ENCODE results near the gene TPCN1.

The TPCN1 gene

DNA sequence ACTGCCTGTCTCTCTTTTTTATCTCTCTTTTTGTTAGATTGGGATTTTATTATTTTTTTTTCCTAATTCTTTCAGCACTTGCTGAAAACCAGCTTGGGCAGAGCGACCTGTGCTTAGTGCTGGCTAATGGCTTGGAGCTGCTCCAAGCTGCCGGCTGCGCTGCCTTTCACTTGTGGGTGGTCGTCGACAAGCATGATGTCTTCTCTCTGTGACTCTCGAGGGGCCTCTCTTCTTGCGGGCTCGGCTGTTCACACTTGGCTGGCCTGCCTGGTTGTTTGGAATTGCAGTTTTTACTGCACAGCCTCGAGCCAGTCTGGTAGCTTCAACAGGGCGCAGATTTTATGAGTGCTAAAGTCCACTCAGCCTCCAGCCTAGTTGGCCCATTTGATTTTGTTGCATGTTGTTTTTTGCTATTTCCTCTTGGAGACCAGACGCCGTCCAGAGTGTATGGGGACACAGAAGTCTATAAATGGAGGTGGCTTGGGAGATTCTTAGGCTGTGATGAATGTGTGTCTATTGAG, 18.6 kb downstream of the TPCN1 start:
- in situ Hi-C loops (cut with MboI; ENCODE audit: low sequenced_read_pairs): no loop called here

DNA sequence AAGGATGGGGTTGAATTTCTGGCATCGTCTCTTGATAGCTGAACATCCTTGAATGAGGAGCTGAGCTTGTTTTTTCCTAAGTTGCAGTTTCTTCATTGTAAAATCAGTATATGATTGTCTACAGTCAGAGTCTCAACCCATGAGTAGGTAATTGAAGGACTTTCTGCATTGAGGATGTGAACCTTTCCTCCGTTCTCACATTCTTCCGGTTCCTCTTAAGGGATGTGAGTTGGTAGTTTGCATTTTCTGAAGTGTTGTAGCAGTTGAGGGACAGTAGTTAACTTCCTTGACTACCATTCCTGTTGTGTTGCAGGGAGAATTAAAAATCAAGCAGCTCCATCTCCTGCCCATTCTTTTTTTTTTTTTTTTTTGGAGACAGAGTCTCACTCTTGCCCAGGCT, 19.1 kb downstream of the TPCN1 start:
- in situ Hi-C loops (cut with MboI; ENCODE audit: low sequenced_read_pairs): no loop called here

GRCh38 chr12:113241191-113242025, 20.1 kb downstream of the TPCN1 start:
- in situ Hi-C loops (cut with MboI; ENCODE audit: low sequenced_read_pairs): no loop called here

DNA sequence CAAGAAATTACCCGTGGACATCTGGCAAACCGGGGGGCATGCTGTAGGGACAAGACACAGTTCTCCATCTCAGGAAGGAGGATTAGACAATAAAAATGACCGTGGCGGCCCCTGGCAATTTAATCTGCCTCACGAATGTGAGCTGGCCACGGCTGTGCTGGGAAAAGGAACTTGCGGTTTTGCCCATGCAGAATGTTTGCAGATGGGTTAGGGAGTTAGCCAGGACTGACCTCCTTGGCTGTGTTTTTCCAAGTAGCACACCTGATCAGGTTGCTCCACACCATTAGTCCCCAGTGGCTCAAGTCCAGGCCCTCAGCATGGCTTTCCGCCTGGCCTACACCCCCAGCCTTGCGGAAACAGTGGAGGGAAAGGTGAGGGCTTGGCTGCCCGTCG, 20.8 kb downstream of the TPCN1 start:
- in situ Hi-C loops (cut with MboI; ENCODE audit: low sequenced_read_pairs): no loop called here

GRCh38 chr12:113242560-113242959, 21.3 kb downstream of the TPCN1 start:
- in situ Hi-C loops (cut with MboI; ENCODE audit: low sequenced_read_pairs): no loop called here

- in situ Hi-C loops (cut with MboI; ENCODE audit: low sequenced_read_pairs): no loop called here
Measured at GRCh38 chr12:113244047-113244460, 22.8 kb downstream of the TPCN1 start.

DNA sequence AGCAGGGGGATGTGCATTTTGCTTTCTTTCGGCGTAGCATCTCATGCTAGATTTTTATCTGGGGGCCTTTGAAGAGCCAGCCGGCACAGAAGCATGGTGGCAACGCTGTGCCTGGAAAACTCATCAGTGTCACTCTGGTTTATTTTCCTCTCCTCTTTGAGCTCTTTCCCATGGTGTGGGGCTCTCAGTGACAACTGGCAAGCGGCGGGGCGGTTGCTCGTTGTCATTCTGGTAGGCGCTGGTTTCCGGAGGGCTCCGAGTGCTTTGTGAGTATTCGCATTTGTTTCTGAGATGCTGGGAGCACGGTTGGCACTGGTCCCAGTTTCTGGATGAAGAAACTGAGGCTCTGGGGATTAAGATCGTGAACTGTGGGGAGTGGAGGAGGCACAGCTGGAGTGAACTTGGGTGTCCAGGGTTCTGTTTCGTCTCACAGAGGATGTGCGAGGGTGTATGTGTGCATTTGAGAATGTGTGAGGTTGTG, 23.3 kb downstream of the TPCN1 start:
- in situ Hi-C loops (cut with MboI; ENCODE audit: low sequenced_read_pairs): no loop called here

DNA sequence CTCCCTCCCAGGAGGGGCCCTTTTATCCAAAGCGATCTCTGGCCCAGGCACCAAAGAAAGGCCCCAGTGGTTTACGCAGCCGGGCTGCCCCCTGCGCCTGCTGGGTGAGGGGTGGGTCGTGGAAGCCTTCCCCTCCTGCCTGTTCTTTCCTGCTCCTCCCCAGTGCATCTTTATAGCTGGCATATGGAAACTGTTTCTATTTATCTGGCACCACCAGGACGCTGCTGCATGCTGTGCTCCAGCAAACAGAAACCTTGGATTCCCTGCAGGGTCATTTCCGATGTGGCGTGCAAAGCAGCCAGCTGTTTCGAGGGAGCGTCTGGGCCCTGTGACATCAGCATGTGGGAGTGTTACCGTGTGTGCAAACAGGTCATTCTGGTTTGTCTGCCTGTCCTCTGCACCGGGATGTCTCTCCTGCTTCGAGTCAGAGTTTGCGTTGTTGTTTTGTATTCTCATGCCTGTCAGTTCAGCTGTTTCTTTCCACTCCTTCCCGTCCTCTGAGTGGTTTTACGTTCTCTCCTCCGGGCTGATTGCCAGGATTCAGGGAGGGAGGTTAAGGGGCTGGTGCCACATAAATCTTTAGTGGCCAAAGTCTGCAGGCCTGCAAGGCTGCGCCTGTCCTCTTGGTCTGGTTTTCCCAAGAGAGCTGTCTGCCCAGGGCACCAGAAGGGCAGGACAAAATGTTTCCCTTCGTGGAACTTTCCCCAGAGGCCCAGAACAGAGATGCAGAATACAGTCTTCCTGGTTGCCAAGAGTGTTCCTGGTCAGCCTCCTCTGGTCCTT, 24.6 kb downstream of the TPCN1 start:
- in situ Hi-C loops (cut with MboI; ENCODE audit: low sequenced_read_pairs): no loop called here

GRCh38 chr12:113246478-113247122, 25.3 kb downstream of the TPCN1 start:
- in situ Hi-C loops (cut with MboI; ENCODE audit: low sequenced_read_pairs): no loop called here

- in situ Hi-C loops (cut with MboI; ENCODE audit: low sequenced_read_pairs): no loop called here
Measured at GRCh38 chr12:113247123-113248050, 26.1 kb downstream of the TPCN1 start.

GRCh38 chr12:113248051-113248825, 27.0 kb downstream of the TPCN1 start:
- in situ Hi-C loops (cut with MboI; ENCODE audit: low sequenced_read_pairs): no loop called here

- in situ Hi-C loops (cut with MboI; ENCODE audit: low sequenced_read_pairs): no loop called here
Measured at GRCh38 chr12:113248842-113249435, 27.7 kb downstream of the TPCN1 start.

- in situ Hi-C loops (cut with MboI; ENCODE audit: low sequenced_read_pairs): no loop called here
Measured at GRCh38 chr12:113249546-113249945, 28.3 kb downstream of the TPCN1 start.

- in situ Hi-C loops (cut with MboI; ENCODE audit: low sequenced_read_pairs): no loop called here
Measured at GRCh38 chr12:113250045-113250444, 28.8 kb downstream of the TPCN1 start.

- in situ Hi-C loops (cut with MboI; ENCODE audit: low sequenced_read_pairs): no loop called here
Measured at GRCh38 chr12:113251404-113252070, 30.3 kb downstream of the TPCN1 start.

GRCh38 chr12:113252494-113252893, 31.2 kb downstream of the TPCN1 start:
- in situ Hi-C loops (cut with MboI; ENCODE audit: low sequenced_read_pairs): no loop called here

- in situ Hi-C loops (cut with MboI; ENCODE audit: low sequenced_read_pairs): no loop called here
Measured at GRCh38 chr12:113253532-113254285, 32.4 kb downstream of the TPCN1 start.

GRCh38 chr12:113254298-113254697, 33.0 kb downstream of the TPCN1 start:
- in situ Hi-C loops (cut with MboI; ENCODE audit: low sequenced_read_pairs): no loop called here

All from hTERT RPE-1 (cell line).